HepG2 (cell line): ENCODE measurements around the gene OGT. TPM values are rescaled to one million over a fixed set of nuclear protein-coding genes. Genes with fewer than 3 reads are reported as not detected.

Source experiments
- ATAC-seq: fragments of 200-7000 bp; cut with Tn5 transposase; 3 replicates; pipeline ENCODE4 v1.9.1; 2020; ENCODE audit warnings: mild to moderate bottlenecking, moderate library complexity
- BruUV-seq: library from RNA; stranded (reverse); fragments of 400-500 nt; replicated peaks from 2 replicates; lab custom pipeline; 2021; lab: Mats Ljungman, UMichigan
- CTCF ChIA-PET: fragments of 300-600 bp; formaldehyde crosslinking; extraction: SDS; loops from one replicate; lab custom pipeline; 2021; ENCODE audit warnings: low total read pairs, inconsistent platforms, low intra/inter-chr PET ratio; lab: Yijun Ruan, JAX
- POLR2A ChIA-PET: fragments of 350-600 bp; sonication (Branson Sonifier 250); formaldehyde crosslinking; loops from one replicate; lab custom pipeline; 2020; ENCODE audit warnings: antibody characterized with exemption, inconsistent platforms; lab: Yijun Ruan, JAX
- DNase-seq: peaks from one replicate; pipeline ENCODE4 v3.0.0-alpha.2; 2015; ENCODE audit warnings: low spot score
- FAIRE-seq: peaks from 3 replicates; lab custom pipeline; 2011; peaks lifted over from hg19 to GRCh38; lab: Jason Lieb, UNC
- H2AFZ ChIP-seq: one replicate; pipeline ENCODE4 v1.6.1; 2011; ENCODE audit warnings: low read length, inconsistent platforms
- H3K27ac ChIP-seq: fragments of 300-600 bp; 3 replicates; pipeline ENCODE4 v1.8.0; 2011; ENCODE audit warnings: mixed run types, mild to moderate bottlenecking, mixed read lengths, low read length, inconsistent platforms; ENCODE audit not compliant: insufficient read depth; ENCODE audit errors: extremely low read length
- H3K27me3 ChIP-seq, 2 experiments: fragments of 200-600 bp in 1 of 2; 2 replicates in 1 of 2; 3 replicates in 1 of 2; pipeline versions ENCODE4 v1.6.0 to v1.8.0; 2011; ENCODE audit warnings: low read length in 2 of 2, mild to moderate bottlenecking in 2 of 2, moderate library complexity in 2 of 2, inconsistent platforms in 1 of 2; ENCODE audit not compliant: insufficient read depth in 2 of 2, control insufficient read depth in 1 of 2
- H3K36me3 ChIP-seq, 2 experiments: fragments of 200-600 bp in 1 of 2; replicated peaks in 1 of 2; 2 replicates in 1 of 2; 3 replicates in 1 of 2; pipeline versions ENCODE4 v1.5.1 to v1.8.0; 2011; ENCODE audit warnings: low read length in 2 of 2, inconsistent platforms in 1 of 2; ENCODE audit not compliant: insufficient read depth in 2 of 2, control insufficient read depth in 1 of 2
- H3K4me1 ChIP-seq: 2 replicates; pipeline ENCODE4 v1.5.1; 2012; ENCODE audit warnings: low read length, inconsistent platforms; ENCODE audit not compliant: insufficient read depth
- H3K4me2 ChIP-seq: 2 replicates; pipeline ENCODE4 v1.6.0; 2011; ENCODE audit warnings: low read depth, low read length, inconsistent platforms
- H3K4me3 ChIP-seq, 3 experiments: fragments of 200-600 bp in 1 of 3; sonication (generic), shearing (Covaris generic) in 1 of 3; replicated peaks in 1 of 3; 2 replicates each; pipeline ENCODE4 v1.5.1; 2011 to 2016; ENCODE audit warnings: low read length in 3 of 3, inconsistent platforms in 2 of 3, low read depth in 2 of 3, mild to moderate bottlenecking in 2 of 3, control low read depth in 1 of 3, mixed read lengths in 1 of 3; ENCODE audit not compliant: insufficient read depth in 1 of 3
- H3K79me2 ChIP-seq: one replicate; pipeline ENCODE4 v1.6.1; 2011; ENCODE audit warnings: low read length, inconsistent platforms; ENCODE audit not compliant: insufficient read depth
- H3K9ac ChIP-seq: 2 replicates; pipeline ENCODE4 v1.6.0; 2011; ENCODE audit warnings: mild to moderate bottlenecking, low read depth, low read length, inconsistent platforms; ENCODE audit not compliant: insufficient read depth
- H3K9me3 ChIP-seq: 2 replicates; pipeline ENCODE4 v1.5.1; 2012; ENCODE audit warnings: mild to moderate bottlenecking, low read length
- H4K20me1 ChIP-seq: 2 replicates; pipeline ENCODE4 v1.6.0; 2011; ENCODE audit warnings: inconsistent platforms, mild to moderate bottlenecking, low read length, moderate library complexity; ENCODE audit not compliant: insufficient read depth
- CHD2 ChIP-seq: IDR thresholded peaks from 2 replicates; pipeline ENCODE4 v1.6.1; 2011; ENCODE audit warnings: low read depth, low read length, improper control_type of control experiment
- FOSL2 ChIP-seq: sonication (generic); formaldehyde crosslinking; IDR thresholded peaks from 2 replicates; pipeline ENCODE4 v1.4.0; 2020; ENCODE audit warnings: missing genetic modification reagents
- FOXA1 ChIP-seq, 2 experiments: fragments of 450-650 bp in 1 of 2; sonication (generic) in 1 of 2; formaldehyde crosslinking in 1 of 2; IDR thresholded peaks; 2 replicates each; pipeline versions ENCODE4 v1.4.0 to v1.6.1; 2016 to 2020; ENCODE audit warnings: missing genetic modification reagents in 1 of 2
- GZF1 ChIP-seq: sonication (generic); formaldehyde crosslinking; IDR thresholded peaks from 2 replicates; pipeline ENCODE4 v1.5.1; 2020; ENCODE audit warnings: mild to moderate bottlenecking, missing genetic modification reagents
- HIC2 ChIP-seq: sonication (generic); formaldehyde crosslinking; IDR thresholded peaks from 2 replicates; pipeline ENCODE4 v1.9.0; 2022; ENCODE audit warnings: low read depth, missing genetic modification reagents
- HOXA3 ChIP-seq: sonication (generic); formaldehyde crosslinking; IDR thresholded peaks from 2 replicates; pipeline ENCODE4 v1.5.0; 2020; ENCODE audit warnings: missing genetic modification reagents
- ISX ChIP-seq: sonication (generic); formaldehyde crosslinking; conservative IDR thresholded peaks from 2 replicates; pipeline ENCODE4 v1.5.0; 2020; ENCODE audit warnings: missing genetic modification reagents
- KDM3A ChIP-seq: IDR thresholded peaks from 2 replicates; pipeline ENCODE4 v1.6.1; 2018; ENCODE audit warnings: low read depth, missing compliant biosample characterization
- KDM5A ChIP-seq: fragments of 200-600 bp; sonication (generic); IDR thresholded peaks from 2 replicates; pipeline ENCODE4 v1.7.0; 2018; ENCODE audit warnings: antibody characterized with exemption, mild to moderate bottlenecking, low read length, borderline replicate concordance
- MTF2 ChIP-seq: sonication (generic); formaldehyde crosslinking; IDR thresholded peaks from 2 replicates; pipeline ENCODE4 v1.5.0; 2020; ENCODE audit warnings: missing genetic modification reagents, borderline replicate concordance
- MXD3 ChIP-seq: IDR thresholded peaks from 2 replicates; pipeline ENCODE4 v1.6.1; 2016; ENCODE audit warnings: mild to moderate bottlenecking, missing biosample characterization, missing genetic modification reagents
- NFYB ChIP-seq: sonication (generic); formaldehyde crosslinking; IDR thresholded peaks from 2 replicates; pipeline ENCODE4 v1.4.0; 2020; ENCODE audit warnings: missing genetic modification reagents
- RBAK ChIP-seq: sonication (generic); formaldehyde crosslinking; IDR thresholded peaks from 2 replicates; pipeline ENCODE4 v1.5.1; 2020; ENCODE audit warnings: mild to moderate bottlenecking, missing genetic modification reagents
- SMARCC2 ChIP-seq: fragments of 450-650 bp; IDR thresholded peaks from 2 replicates; pipeline ENCODE4 v1.6.1; 2017; ENCODE audit warnings: antibody characterized with exemption, mild to moderate bottlenecking
- SRY ChIP-seq: sonication (generic); formaldehyde crosslinking; IDR thresholded peaks from 2 replicates; pipeline ENCODE4 v1.8.0; 2022; ENCODE audit warnings: mild to moderate bottlenecking, missing genetic modification reagents
- ZFP1 ChIP-seq: IDR thresholded peaks from 2 replicates; pipeline ENCODE4 v1.6.1; 2016
- ZFP37 ChIP-seq: sonication (generic); formaldehyde crosslinking; IDR thresholded peaks from 2 replicates; pipeline ENCODE4 v1.4.0; 2020; ENCODE audit warnings: missing genetic modification reagents, borderline replicate concordance
- ZNF572 ChIP-seq: sonication (generic); formaldehyde crosslinking; IDR thresholded peaks from 2 replicates; pipeline ENCODE4 v1.5.1; 2020; ENCODE audit warnings: mild to moderate bottlenecking, missing genetic modification reagents
- ZNF687 ChIP-seq: sonication (generic); formaldehyde crosslinking; IDR thresholded peaks from 2 replicates; pipeline ENCODE4 v1.5.1; 2020; ENCODE audit warnings: mild to moderate bottlenecking, missing genetic modification reagents, moderate library complexity
- whole genome bisulfite sequencing: methylation state at CpG from one replicate; pipeline ENCODE4 v1.1.6; 2017; ENCODE audit warnings: low lambda C conversion rate; 5-methylcytosine and 5-hydroxymethylcytosine counted together
- in situ Hi-C: cut with HindIII; loops from 2 replicates; pipeline ENCODE4 v1.10.0; 2017; ENCODE audit warnings: low pct_unique_long_range_greater_than_20kb; ENCODE audit not compliant: extremely low pct_ligation_motif_present
- intact Hi-C: fragments of 100-400 bp; cut with micrococcal nuclease; formaldehyde crosslinking; loops from one replicate; pipeline ENCODE4 v1.10.0; 2022; ENCODE audit not compliant: unreplicated experiment
- polyA plus RNA-seq, 8 experiments: library from polyadenylated mRNA; depleted of rRNA in 3 of 8; stranded (reverse) in 7 of 8; unstranded in 1 of 8; fragments of >200 nt; fragmentation: Illumina TruSeq in 4 of 8; extraction: Trizol in 4 of 8; gene quantifications; 2 replicates each; pipeline versions ENCODE4 v1.2.1 to v1.2.3, GENCODE V29; 2011 to 2016; ENCODE audit warnings: low read depth in 4 of 8, missing spikeins in 1 of 8, mixed read lengths in 1 of 8; ENCODE audit not compliant: insufficient read depth in 1 of 8
- total RNA-seq, 5 experiments: library from RNA; depleted of rRNA; stranded (reverse); fragments of >200 nt; fragmentation: Illumina TruSeq; extraction: Trizol; gene quantifications; 2 replicates each; pipeline ENCODE4 v1.2.3, GENCODE V29; 2016; ENCODE audit warnings: low read depth in 1 of 5

The OGT gene
- total and polyA plus RNA-seq, 2 of the 13 experiments (the other 11 are each of a cell fraction or from before 2014, with no cell fraction given) = 71.7 to 463 TPM

GRCh38 chrX:71579990-71580380 lies 47.1 kb downstream of the OGT start:
- Histone ChIP-seq H3K4me3 (no peak overlapping the region), H3K36me3 (no peaks in the 10 kb centered on the region), H3K4me2 (no peak overlapping the region), H3K9ac (no peak overlapping the region), H2AFZ (no peak overlapping the region), H3K27me3 (no peaks in the 10 kb centered on the region), H3K79me2 (no peaks in the 10 kb centered on the region), H3K27ac (no peak overlapping the region), H4K20me1 (no peaks in the 10 kb centered on the region), H3K4me1 (no peaks in the 10 kb centered on the region), H3K9me3 (no peaks in the 10 kb centered on the region)
- ATAC-seq (no peak), DNase-seq (no peak), FAIRE-seq (no peak)
- BruUV-seq = no TSS peak
- CTCF ChIA-PET = no interaction called here
- in situ Hi-C loops = no loop called here
- no peak for TF ChIP-seq NFYB (CRISPR knock-in tag)
- no peak for TF ChIP-seq MXD3
- TF ChIP-seq HOXA3 (CRISPR knock-in tag) = no peak
- TF ChIP-seq SMARCC2 = no peak
- TF ChIP-seq MTF2 = no peak
- TF ChIP-seq ISX (CRISPR knock-in tag) = no peak
- TF ChIP-seq FOSL2 (CRISPR knock-in tag) = no peak
- TF ChIP-seq CHD2 = no peak
- TF ChIP-seq SRY = no peak
- no peak for TF ChIP-seq ZNF572 (CRISPR knock-in tag)
- TF ChIP-seq ZFP37 (CRISPR knock-in tag) = no peak
- TF ChIP-seq RBAK (CRISPR knock-in tag) = no peak
- TF ChIP-seq FOXA1 (IDR thresholded peaks at IDR 0.05) = no peak
- no peak for TF ChIP-seq FOXA1 (CRISPR knock-in tag; IDR thresholded peaks at IDR 0.05)
- TF ChIP-seq ZNF687 (CRISPR knock-in tag) = no peak
- no peak for TF ChIP-seq HIC2 (CRISPR knock-in tag)
- no peak for TF ChIP-seq GZF1 (CRISPR knock-in tag)
- TF ChIP-seq KDM3A (CRISPR knock-in tag) = no peak
- TF ChIP-seq KDM5A = no peak
- no peak for TF ChIP-seq ZFP1 (CRISPR knock-in tag)
- intact Hi-C loops = no loop called here
- POLR2A ChIA-PET = no interaction called here
- WGBS = 97% methylated on average over 7 of the region's 7 CpGs
